ENCODE results near the gene BFSP2.

DNA sequence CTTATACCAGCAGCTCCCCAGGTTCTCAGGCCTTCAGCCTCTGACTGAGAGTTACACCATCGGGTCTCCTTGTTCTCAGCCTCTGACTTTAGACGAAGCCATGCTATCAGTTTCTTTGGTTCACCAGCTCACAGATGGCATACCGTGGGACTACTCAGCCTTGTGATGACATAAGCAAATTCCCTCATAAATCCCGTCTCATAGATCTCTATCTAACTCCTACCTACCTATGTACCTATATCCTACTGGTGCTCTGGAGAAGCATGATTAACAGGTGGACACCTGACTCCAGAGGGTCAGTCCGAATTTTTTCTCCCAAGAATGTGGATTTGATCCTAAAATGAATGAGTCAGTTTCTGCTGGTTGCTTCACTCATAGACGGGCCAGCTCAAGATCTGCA lies 114.6 kb downstream of the BFSP2 start:
- TF ChIP-seq, protein P1, sequence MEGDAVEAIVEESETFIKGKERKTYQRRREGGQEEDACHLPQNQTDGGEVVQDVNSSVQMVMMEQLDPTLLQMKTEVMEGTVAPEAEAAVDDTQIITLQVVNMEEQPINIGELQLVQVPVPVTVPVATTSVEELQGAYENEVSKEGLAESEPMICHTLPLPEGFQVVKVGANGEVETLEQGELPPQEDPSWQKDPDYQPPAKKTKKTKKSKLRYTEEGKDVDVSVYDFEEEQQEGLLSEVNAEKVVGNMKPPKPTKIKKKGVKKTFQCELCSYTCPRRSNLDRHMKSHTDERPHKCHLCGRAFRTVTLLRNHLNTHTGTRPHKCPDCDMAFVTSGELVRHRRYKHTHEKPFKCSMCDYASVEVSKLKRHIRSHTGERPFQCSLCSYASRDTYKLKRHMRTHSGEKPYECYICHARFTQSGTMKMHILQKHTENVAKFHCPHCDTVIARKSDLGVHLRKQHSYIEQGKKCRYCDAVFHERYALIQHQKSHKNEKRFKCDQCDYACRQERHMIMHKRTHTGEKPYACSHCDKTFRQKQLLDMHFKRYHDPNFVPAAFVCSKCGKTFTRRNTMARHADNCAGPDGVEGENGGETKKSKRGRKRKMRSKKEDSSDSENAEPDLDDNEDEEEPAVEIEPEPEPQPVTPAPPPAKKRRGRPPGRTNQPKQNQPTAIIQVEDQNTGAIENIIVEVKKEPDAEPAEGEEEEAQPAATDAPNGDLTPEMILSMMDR (IDR thresholded peaks at IDR 0.05) = no peak
- no peak for TF ChIP-seq EZH2 (IDR thresholded peaks at IDR 0.05; ENCODE audit: borderline replicate concordance, insufficient read depth, low read depth, low read length, poor library complexity, severe bottlenecking)
